T-helper 2 cell (primary cell): Measurements from ENCODE around the gene FHIT.

Experiments
- DNase-seq, 5 experiments: peaks; one replicate each; pipeline versions ENCODE4 v3.0.0 to v3.0.0-alpha.2; 2012 to 2022

FHIT gene

DNA sequence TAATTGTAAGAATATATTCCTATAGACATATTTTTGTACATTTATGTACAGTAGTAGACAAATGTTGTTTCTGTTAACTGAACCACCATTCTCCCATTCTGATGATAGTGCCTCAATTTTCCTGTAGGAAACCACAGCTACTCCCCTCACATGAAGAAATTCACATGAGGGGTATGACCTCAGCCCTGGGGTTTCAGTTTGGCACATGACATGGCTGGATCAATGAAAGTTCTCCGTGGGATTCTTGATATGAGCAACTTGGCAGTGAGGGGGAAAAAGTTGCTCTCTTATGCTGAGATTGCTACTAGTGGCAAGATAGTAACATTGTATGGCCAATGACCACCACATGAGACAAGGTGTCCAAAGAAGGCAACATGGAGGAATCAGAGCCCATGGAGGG, 1111.1 kb downstream of the FHIT start:
- DNase-seq: no peak

DNA sequence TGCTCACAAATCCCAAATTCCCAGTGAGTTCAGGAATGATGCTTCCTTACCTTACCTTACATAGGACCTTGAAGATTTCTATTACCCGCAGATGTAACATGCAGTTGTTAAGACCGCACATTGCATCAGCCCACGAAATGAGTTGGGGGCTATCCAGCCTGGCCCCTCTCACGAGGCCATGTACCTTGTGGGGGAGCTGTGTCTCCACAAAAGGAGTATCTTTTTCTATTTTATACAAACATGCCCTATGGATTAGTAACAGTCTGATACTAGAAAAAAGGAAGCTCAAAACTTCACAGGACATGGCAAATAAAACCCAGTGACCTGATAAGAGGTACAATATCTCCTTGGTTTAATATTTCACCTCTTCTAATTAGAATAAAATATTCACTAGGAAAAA, 1114.7 kb downstream of the FHIT start:
- no peak for DNase-seq

DNA sequence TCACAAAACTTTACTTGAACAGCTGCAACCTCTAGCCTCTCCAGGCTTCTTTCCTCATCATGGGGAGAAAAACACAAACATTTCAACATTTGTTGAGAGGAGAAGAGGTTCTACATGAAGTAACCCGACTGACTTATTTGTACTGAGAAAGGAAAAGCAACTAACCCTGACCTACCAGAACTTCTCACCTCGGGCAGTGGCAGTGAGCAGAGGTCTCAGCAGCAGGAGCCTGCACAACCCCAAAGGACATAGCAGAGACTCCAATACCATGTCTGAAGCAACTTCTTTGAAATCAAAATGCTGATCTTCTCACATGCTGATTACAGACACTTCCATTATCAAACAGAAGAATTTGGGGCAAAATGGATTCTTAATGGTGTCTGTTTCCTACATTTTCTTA, 1115.8 kb downstream of the FHIT start:
- no peak for DNase-seq

DNA sequence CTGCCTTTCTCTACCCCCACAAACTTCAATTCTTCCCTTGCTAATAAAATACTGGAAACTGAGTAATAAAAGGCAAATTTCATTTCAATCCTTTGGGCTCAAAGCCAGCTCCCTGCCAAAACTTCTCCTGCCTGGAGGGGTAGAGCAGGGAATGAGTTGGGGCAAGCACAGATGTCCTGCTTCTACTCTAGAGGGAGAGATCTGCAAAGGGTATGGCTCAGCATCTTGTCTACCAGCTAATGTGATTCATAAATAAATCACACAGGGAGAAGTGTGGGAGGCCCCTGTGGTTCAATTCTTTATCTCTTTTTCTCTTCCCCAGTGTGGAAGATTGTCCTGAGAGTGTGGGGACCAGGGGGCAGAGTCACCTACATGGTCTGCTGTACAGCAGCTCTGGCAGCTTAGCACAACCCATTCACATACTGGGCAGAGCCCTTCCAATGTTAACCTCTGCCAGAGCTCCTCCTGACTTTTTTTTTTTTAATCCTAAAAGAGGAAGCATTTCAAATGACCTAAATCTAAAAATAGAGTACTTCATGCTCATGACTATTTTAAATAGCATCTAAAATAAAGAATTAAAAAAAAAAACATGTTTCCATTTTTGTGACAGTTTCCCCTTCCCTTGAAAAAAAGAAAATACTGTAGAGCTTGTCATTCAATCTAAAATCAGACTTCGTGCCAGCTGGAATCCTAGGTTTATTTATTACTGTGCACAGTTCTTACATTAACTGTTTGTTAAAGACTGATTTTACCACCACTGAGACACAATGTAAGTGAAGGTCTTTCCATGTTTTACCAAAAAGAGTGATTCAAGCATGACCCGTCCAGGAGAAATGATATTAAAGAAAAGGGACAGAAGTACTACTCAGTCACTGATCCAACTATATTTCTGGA, 1117.7 kb downstream of the FHIT start:
- no peak for DNase-seq

DNA sequence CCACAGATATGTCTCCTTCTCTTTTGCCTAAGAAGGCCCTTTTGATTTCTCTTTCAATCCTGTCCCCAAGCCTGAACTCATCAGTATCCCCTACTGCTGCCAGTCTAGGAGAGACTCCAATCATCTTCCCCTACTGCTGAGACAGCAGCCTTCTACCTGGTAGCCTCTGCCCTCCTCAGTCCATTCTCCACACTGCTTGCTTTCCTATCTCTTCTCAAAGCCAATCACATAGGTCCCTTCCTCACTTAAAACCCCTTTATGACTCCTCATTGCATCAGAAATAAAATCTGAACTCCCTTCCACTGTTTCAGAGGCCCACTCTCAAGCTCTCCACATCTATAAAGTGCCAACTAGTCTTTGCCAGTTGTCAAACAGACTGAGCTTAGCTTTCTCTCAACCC, 1119.6 kb downstream of the FHIT start:
- DNase-seq: no peak

DNA sequence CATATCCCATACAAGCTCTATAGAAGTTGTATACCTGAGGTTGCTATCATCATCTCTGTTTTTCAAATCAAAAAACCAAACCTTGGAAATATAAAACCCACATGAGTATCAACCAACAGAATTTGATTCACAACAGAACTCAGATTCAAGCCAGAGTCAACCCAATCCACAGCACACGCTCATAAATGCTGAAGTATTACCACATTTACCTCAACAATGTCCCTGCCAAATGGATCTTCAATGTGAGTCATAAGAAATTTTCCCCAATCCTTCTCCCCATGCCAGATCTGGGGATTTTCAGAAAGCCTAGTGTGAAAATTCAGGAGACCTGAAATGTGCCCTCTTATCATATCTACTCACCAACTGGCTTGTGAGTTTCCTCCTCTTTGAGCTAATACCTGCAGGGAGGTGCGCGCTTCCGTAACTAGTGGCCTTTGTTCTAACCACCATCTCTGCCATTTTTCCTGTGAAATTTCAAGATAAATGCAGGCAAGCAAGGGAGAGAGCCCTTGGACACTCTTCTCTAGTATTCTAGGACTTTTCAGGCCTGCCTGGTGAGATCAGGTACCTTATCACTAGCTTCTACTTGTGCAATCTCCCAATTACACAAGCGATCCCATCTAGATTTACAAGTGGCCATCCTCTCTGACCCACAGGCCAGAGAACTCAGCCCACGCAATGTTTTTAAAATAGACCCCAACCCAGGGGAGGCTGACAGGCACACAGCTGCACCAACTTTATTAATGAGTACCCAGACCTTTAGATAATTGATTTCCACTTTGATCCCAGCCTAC, 1124.5 kb downstream of the FHIT start:
- DNase-seq: no peak

DNA sequence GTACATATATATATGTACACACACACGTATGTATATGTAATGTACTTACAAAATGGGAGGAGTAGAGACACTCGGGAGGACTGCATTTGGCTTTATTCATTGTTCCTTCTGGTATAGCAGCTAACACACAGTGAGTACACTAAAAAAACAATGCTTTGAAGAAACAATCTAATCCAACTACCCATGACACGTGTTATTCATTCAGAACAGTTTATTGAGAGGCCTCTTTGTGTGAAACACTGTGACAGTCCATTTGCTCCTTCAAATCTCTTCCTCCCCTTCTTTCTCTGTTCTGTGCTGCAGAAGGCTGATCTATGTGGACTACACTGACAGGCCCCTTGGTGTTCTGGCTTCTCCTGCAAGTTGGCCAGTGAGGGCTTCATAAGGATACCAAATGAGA, 1125.6 kb downstream of the FHIT start:
- no peak for DNase-seq

DNA sequence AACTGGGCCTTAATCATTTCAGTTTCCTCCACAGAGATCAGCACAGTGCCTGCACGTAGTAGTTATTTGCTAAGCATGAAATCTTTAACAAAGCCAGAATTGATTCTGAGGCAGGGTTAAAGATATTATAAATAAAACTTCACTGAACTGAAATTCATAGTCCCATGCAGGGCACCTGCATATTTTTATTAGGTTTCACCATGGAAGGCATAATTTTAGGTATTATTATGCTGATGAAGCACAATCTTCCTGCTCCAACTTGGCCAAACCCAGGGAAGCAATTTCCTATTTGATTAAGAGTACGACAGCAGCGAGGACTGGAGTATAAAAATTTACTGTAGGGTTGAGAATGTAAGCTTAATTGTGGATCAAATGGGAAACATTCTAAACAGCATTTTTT, 1131.0 kb downstream of the FHIT start:
- DNase-seq: no peak

DNA sequence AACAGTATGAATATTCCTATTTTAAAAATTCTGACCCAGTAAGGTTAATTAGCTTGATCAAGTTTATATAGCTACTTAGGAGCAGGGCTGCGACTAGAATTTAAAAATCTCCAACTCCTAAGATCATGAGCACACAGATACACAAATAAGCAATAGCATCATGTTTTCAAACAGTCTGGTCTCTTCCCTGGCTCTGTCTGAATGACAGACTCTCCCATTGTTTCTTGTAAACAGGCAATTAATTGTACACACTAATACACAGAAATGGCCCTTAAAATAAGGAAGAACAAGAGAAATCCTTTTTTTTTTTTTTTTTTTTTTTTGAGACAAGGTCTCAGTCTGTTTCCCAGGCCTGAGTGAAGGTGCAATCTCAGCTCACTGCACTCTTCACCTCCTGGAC, 1137.1 kb downstream of the FHIT start:
- no peak for DNase-seq

DNA sequence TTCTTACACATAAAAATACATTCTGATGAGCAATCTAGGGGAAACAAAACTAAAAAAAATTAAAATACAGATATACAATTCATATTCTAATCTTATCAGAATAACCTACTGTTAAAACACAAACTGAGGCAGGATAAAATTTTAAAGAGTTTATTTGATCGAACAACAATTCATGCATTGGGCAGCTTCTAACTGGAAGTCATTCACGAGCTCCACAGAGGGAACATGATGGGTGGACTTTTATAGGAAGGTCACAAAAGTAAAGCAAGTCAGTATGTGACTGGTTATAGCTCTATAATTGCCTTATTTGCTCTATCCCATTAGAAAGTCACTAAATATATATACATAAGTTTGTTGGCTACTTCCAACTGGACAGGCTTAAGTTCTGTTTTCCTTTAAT, 1144.0 kb downstream of the FHIT start:
- no peak for DNase-seq

DNA sequence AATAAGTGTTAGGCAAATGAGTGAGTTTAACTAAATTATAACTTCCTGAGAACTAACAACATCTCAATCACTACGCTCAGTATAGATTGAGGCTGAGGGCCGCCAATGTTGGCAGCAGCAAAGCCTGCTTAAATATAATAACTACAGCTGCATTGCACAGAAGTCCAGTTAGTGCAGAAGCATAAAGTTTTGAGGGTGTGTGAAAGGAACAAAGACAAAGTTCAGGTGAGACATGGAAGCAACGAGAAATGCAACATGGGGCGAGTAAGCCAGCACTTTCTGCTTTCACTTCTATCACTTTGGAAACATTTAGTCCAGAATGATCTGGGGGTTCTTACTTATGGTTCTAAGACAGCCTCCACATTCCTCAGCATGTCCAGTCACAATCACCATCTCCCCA, 1149.1 kb downstream of the FHIT start:
- DNase-seq: no peak

DNA sequence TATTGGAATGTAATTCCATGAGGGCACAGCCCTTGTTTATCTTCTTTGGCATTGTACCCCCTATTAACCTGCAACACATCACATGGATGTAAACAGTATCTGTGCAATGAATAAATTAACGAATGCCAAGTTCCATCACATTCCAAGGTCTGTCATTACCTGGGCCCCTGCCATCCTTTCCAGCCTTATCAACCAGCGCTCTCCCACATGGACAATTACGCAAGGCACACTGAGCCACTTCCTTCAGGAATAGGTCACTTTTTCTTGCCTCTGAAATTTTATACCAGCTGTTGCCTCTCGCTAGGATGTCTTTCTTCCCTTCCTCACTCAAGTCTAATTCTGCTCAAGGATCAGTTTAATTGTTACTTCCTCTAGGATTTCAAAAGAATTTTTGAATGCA, 1149.6 kb downstream of the FHIT start:
- DNase-seq: no peak

DNA sequence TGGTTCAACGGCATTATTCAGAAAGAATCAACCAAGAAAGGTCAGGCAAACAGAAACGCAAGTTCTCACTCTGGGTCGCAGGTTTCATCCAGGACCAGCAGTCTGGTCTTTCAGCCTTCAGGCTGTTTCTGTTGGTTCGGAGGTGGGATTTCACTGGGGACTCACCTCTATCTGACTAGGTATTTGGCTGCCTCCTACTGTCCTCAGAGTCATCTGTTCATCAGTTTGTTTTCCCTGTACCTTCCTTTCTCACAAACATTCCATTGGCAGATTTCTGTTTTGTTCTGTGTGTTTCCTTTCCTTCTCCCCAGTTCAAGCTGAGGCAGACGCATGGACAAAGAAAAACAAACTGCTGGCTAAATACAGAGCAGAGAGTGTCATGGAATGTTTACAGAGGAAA, 1154.8 kb downstream of the FHIT start:
- no peak for DNase-seq

DNA sequence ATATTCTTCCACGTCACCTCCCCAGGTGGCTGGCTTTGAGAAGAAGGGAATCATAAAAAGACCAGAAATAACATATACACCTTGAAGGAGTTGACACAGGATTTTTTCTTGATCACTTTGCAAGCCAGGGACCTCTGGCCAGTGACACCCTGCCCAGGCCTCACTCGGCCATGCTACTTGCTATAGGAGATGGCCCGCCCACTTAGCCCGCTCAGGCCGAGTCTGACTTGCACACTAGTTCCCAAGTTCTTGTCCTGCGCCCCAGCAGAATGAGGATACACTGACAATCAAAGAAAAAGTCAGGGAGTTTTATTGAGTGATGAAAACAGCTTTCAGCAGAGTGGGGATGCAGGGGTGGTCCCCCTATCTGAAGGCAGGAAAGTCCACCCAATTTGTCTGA, 1155.3 kb downstream of the FHIT start:
- DNase-seq: no peak

DNA sequence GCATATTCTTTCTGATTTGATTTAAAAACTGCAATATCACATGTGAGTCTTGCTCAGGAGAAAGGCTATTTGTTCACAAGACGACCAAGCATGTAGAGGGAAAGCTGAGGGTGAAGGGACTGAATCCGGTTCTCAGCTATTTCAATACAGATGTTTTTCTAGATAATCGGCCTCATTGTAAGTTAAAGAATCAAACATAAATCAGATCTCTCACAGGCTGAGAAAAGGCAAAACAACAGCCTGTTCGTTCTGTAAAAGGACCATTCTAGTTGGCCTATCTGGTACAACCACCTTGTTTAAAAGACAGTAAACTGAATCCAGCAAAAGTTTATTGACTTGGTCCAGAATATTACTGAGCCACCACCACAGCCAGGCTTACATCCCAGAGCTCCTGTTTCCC, 1155.7 kb downstream of the FHIT start:
- no peak for DNase-seq

DNA sequence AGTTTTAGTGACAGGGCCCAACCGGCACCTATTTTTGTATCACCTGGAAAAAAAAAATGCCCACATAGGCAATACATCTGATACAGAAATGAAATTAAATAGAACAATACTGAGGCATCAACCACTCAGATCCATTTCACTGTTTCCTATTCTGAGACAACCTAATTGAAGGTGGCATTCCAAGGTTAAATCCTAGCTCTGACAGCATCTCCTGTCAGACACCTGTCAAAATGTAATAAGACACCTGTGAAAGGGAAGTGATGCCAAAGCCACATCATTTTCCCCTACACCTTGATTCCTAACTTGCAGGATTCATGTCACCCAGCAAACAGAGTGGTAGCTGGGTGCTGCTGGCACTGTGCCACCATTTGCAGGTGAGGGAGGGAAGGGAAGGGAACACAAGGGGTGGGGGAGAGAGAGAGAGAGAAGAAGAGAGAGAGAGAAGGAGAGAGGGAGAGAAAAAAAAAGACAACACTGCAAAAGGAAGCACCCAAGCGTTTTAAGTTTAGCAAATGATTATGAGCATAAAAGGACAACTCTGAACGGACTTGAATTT, 1156.8 kb downstream of the FHIT start:
- DNase-seq: no peak

DNA sequence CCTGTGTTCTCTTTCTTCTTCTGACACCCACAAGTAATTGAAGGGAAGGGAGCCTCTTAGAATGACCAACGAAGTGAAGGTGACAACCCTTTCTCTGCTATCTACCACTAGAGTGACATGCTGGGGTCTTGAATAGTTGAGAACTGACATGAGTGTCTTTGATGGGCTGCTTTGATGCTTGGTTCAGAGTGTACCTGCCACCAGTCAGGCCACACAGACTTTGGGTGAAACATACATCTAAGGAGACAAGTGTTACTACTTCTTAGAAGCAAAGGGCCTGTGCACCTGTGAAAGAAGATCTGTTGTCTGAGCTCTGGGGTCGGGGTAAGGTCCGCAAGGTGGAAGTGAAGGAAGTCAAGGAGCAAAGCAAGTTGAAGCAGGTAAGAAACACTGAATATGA, 1160.7 kb downstream of the FHIT start:
- no peak for DNase-seq

DNA sequence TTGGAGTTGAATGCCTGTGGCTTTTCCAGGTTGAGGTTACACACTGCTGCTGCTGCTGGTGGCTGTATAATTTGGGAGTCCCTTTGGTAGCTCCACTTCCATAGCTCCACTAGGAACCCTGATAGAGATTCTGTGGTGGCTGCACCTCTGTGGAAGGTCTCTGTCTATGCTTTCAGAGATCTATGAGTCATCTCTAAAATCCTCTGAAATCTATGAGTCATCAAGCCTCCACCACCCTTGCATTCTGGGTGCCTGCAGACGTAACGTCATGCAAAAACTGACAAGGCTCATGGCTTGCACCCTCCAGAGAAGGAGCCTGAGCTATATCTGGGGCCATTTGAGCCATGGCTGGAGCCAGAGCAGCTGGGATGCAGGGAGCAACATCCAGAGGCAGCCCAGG, 1164.4 kb downstream of the FHIT start:
- peak in 2 of 5 experiments; percentile 4 to 90 for DNase-seq

DNA sequence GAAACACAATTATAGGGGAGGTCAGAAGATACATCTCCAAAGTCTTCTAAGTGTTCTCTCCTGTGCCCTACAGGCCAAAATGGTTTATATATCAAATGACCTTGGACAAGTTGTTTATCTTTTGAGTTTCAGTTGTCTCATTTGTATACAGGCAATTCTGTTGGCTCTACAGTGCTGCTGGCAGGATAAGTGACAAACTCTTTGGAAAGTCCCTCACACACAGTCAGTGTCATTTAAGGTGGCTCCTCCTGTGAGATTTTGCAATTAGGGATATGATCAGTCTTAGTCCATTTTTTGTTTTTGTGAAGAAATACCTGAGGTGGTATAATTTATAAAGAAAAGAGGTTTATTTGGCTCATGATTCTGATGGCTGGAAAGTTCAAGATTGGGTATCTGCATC, 1165.6 kb downstream of the FHIT start:
- DNase-seq: no peak

DNA sequence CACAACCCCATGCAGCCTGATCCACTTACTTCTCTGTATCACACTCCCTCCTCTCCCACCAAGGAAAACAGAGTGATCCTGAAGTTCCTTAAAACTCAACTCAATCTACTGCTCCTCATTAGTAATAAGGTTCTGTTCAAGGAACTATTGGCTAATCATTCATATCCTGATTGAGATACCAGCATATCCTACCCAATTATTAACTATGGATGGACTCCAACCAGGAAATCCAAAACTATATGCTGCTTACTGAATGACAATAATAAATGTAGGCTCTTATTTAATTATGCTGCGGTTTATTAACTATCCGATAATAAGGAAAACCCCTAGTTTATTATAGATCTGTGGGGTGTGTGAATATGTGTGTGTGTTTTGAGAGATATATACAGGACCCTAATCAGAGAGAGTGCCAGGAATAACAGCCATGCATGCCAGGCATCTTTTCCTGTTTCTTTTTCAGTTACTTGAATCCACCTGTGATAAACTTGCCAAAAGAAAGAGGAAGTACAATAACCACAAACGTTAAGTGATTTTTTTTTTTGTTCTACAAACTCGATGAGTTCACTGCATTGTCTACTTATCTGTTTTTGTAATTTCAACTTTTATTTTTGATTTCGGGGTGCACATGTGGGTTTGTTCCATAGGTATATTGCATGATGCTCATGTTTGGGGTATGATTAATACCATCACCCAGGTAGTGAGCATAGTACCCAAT, 1169.7 kb downstream of the FHIT start:
- DNase-seq: peak in 2 of 5 experiments; percentile 16 to 74

DNA sequence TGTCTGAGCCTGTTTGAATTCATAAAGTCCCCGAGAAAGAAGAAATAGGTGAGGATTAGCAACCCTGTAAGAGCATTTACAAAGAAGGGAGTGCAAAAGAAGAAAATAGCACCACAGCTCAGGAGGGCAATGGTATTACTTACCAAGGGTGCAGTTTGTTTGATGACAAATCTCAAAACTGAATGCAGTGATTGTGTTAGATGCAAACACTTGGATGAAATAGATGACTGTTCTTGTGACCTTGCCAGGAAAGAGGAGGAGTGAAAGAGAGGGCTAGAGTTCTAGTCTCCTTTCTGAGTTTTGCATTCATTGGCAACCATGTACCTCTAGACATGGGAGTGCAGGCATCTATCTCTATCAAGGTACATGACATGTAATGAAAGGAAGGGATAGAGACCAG, 1170.6 kb downstream of the FHIT start:
- DNase-seq: peak in 1 of 5 experiments; percentile 97

DNA sequence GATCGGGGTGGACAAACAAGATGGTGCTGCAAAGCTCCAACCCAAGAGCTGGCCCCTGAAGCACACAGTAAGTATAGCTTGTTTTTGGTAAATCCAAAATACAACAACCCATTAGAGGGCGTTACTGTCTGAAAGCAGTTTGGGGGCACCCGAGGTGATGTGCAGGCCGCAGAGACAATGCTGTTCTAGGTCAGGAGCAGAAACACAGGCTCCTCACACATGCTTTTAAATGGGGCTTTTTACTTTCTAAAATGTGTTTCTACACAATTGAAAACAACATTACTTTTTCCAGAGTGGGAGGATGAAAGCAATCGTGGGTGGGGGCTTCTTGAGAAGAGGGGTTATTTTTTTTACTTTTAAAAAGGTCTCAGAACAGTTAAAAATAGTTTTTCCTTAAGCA, 1172.2 kb downstream of the FHIT start:
- DNase-seq: peak in 3 of 5 experiments; percentile 6 to 94 (median 26)

DNA sequence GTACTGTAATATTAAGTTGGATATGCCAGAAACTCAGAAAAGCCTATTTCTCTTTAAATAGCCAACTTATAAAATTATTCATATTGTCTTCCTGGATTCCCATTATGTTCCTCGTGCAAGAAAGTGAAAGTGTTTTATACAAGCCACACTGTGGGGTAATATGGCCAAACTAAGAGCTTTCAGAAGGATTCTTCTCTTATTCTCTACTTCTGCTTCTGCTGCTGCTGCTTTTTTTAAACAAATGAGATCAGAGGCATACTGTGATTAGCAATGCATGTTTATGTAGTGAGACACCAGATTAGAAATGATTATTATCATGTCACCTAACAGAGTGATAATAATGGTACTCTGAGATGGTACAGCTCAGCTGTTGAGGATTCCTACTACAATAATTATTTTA, 1174.9 kb downstream of the FHIT start:
- peak in 1 of 5 experiments; percentile 49 for DNase-seq
